ENCODE measurements around the gene PSMB8. TPM values are rescaled to one million over a fixed set of nuclear protein-coding genes. Genes with fewer than 3 reads are reported as not detected.

Gene PSMB8
- total RNA-seq, 3 donors from 2014 or later (not counting 1 experiment from before 2014, with no cell fraction given), result 160 to 170 (median 161) TPM

DNA sequence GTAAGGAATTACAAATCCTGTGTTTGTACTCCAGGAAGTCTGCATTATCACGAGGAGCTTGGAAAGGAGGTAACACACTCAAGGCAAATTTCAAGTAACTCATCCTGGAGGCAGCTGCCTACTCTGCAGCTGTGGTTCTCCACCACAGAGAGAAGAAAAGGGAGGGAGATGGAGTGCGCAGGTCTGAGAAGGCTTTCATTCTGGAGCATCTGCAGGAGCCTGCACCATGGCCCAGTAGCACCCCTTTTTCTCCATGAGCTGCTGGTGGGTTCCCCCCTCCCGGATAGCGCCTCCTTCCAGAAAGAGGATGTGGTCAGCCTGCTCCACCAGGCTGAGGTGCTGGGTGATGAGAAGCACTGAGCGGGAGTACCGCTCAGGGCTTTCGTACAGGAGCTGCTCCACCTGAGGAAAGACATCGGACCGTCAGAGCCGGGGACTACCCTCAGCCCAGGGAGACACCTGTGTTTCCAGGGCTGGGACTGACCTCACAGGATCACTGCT is 1.6 kb upstream of the PSMB8 start:
- H3K27ac ChIP-seq (ENCODE audit: low read length), result peak overlapping the region; percentile 99
- Mint-ChIP-seq H3K27ac (peak overlapping the region; percentile 96 to 100), H3K27me3 (ENCODE audit: low read depth in 2 of 2) (no peaks in the 10 kb centered on the region), H3K9me3 (no peaks in the 10 kb centered on the region), H3K36me3 (peaks cover 50% of the 10 kb centered on the region), H3K4me3 (peak overlapping the region; percentile 100), H3K4me1 (peaks cover 92 to 96% of the 10 kb centered on the region in 2 donors)
- DNase-seq, result peak; percentile 30 to 71
- H3K27me3 ChIP-seq (ENCODE audit: control insufficient read depth, insufficient read depth, low read length), result no peaks in the 10 kb centered on the region
- ATAC-seq, result peak in 1 of 3 donors; percentile 1
- H3K4me1 ChIP-seq (ENCODE audit: control insufficient read depth, insufficient read depth, low read length), result peaks cover 79% of the 10 kb centered on the region
- H3K9me3 ChIP-seq (ENCODE audit: control insufficient read depth, insufficient read depth, low read length), result no peaks in the 10 kb centered on the region
- intact Hi-C loops (cut with micrococcal nuclease), result loop anchor here (2.0 kb wide), 1 partner anchor 127 kb away; no protein-coding TSS in a partner anchor
- H3K36me3 ChIP-seq (ENCODE audit: control insufficient read depth, insufficient read depth, low read length), result peaks cover 76% of the 10 kb centered on the region
- TF ChIP-seq, protein P1, sequence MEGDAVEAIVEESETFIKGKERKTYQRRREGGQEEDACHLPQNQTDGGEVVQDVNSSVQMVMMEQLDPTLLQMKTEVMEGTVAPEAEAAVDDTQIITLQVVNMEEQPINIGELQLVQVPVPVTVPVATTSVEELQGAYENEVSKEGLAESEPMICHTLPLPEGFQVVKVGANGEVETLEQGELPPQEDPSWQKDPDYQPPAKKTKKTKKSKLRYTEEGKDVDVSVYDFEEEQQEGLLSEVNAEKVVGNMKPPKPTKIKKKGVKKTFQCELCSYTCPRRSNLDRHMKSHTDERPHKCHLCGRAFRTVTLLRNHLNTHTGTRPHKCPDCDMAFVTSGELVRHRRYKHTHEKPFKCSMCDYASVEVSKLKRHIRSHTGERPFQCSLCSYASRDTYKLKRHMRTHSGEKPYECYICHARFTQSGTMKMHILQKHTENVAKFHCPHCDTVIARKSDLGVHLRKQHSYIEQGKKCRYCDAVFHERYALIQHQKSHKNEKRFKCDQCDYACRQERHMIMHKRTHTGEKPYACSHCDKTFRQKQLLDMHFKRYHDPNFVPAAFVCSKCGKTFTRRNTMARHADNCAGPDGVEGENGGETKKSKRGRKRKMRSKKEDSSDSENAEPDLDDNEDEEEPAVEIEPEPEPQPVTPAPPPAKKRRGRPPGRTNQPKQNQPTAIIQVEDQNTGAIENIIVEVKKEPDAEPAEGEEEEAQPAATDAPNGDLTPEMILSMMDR (IDR thresholded peaks at IDR 0.05), result no peak
- peak overlapping the region; percentile 97 for H3K4me3 ChIP-seq (ENCODE audit: low read length)
- WGBS (ENCODE audit: insufficient coverage), result 0% methylated on average over 10 of the region's 10 CpGs

DNA sequence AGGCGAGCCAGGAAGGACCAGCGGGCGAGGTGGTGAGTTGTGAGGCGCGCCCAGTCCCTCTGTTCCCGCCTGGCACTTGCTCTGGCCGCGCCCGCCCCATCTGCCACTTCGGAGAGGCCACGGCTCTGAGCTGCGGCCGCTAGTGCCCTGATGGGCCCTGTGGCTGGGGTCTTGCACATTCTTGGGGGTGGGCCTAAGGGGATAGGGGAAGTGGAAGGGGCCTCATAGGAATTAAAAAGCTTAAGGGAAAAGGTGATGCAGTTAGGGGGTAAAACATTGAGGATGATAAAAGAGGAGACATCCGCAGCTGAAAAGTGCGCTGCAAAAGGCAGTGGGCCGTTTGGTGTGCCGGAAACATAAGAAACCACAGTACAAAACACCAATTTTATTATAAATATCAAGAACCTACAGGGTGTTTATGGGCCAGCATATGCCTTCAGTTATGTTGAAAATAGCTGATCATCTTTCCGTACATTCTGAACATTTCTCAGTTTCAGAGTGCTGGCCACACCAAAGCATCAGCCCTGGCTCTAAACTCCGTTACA is 1.1 kb upstream of the PSMB8 start:
- Histone ChIP-seq H3K27me3 (ENCODE audit: control insufficient read depth, insufficient read depth, low read length) (no peaks in the 10 kb centered on the region), H3K9me3 (ENCODE audit: control insufficient read depth, insufficient read depth, low read length) (no peaks in the 10 kb centered on the region), H3K4me1 (ENCODE audit: control insufficient read depth, insufficient read depth, low read length) (peaks cover 76% of the 10 kb centered on the region), H3K27ac (ENCODE audit: low read length) (peak overlapping the region; percentile 99), H3K4me3 (ENCODE audit: low read length) (peak overlapping the region; percentile 97), H3K36me3 (ENCODE audit: control insufficient read depth, insufficient read depth, low read length) (peaks cover 76% of the 10 kb centered on the region)
- WGBS (ENCODE audit: insufficient coverage), result 0% methylated on average over 19 of the region's 19 CpGs
- H3K27ac Mint-ChIP-seq, result peak overlapping the region; percentile 96 to 100
- H3K9me3 Mint-ChIP-seq, result no peaks in the 10 kb centered on the region
- DNase-seq, result peak in 1 of 2 donors; percentile 67
- no peaks in the 10 kb centered on the region for H3K27me3 Mint-ChIP-seq (ENCODE audit: low read depth in 2 of 2)
- peaks cover 49% of the 10 kb centered on the region for H3K36me3 Mint-ChIP-seq
- TF ChIP-seq, protein P1 (IDR thresholded peaks at IDR 0.05), result no peak
- H3K4me3 Mint-ChIP-seq, result peak overlapping the region; percentile 100
- intact Hi-C loops (cut with micrococcal nuclease), result loop anchor here (1.0 to 5.0 kb wide), 3 partner anchors 9 to 648 kb away; partner anchors contain the start of gene PSMB9
- H3K4me1 Mint-ChIP-seq, result peaks cover 92 to 96% of the 10 kb centered on the region in 2 donors
- peak; percentile 4 to 30 (median 6) for ATAC-seq

DNA sequence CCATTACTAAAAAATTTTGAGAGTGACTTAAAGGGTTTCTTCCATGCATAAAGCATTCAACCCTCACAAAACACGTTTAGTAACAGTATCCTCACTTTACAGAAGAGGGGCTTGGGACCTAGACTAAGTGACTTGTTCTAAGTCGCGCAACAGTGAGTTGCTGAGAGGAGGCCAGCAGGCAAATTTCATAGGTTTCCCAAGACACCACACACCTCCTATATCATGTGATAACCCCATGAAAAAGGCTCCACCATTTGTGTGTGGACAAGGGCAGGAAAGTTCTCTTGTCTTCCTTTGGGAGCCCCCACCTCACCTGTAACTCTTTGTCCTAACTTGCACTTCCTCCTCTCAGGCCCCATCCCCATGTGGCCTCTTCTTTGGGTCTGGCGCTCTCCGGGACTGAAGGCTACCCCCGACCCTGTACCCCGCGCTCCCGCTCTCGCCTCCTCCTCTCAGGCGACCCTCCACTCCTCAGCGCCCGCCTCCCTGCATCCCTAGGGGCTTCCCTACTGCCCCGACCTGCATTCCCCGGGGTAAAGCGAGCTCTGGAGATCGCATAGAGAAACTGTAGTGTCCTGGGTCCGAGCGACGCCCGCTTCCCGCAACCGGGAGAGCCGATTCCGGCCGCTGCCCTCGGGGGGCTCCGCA is 392 bp downstream of the PSMB8 start:
- H3K4me3 ChIP-seq (ENCODE audit: low read length), result peak overlapping the region; percentile 97
- peaks cover 64% of the 10 kb centered on the region for H3K36me3 ChIP-seq (ENCODE audit: control insufficient read depth, insufficient read depth, low read length)
- no peaks in the 10 kb centered on the region for H3K27me3 ChIP-seq (ENCODE audit: control insufficient read depth, insufficient read depth, low read length)
- H3K27me3 Mint-ChIP-seq (ENCODE audit: low read depth in 2 of 2), result no peaks in the 10 kb centered on the region
- intact Hi-C loops (cut with micrococcal nuclease), result loop anchor here (5.0 kb wide), 1 partner anchor 646 kb away; no protein-coding TSS in a partner anchor
- H3K27ac Mint-ChIP-seq, result peak overlapping the region; percentile 96 to 100
- no peaks in the 10 kb centered on the region for H3K9me3 ChIP-seq (ENCODE audit: control insufficient read depth, insufficient read depth, low read length)
- 1% methylated on average over 28 of the region's 28 CpGs for WGBS (ENCODE audit: insufficient coverage)
- H3K4me1 ChIP-seq (ENCODE audit: control insufficient read depth, insufficient read depth, low read length), result peaks cover 70% of the 10 kb centered on the region
- DNase-seq (peak in 1 of 2 donors; percentile 44), ATAC-seq (no peak)
- H3K36me3 Mint-ChIP-seq, result peaks cover 40% of the 10 kb centered on the region
- peak overlapping the region; percentile 99 for H3K27ac ChIP-seq (ENCODE audit: low read length)
- peak overlapping the region; percentile 100 for H3K4me3 Mint-ChIP-seq
- H3K4me1 Mint-ChIP-seq, result peaks cover 82 to 89% of the 10 kb centered on the region in 2 donors
- no peaks in the 10 kb centered on the region for H3K9me3 Mint-ChIP-seq
- TF ChIP-seq, protein P1 (IDR thresholded peaks at IDR 0.05), result no peak
